ENCODE results near the gene RUBCNL.

RUBCNL gene

DNA sequence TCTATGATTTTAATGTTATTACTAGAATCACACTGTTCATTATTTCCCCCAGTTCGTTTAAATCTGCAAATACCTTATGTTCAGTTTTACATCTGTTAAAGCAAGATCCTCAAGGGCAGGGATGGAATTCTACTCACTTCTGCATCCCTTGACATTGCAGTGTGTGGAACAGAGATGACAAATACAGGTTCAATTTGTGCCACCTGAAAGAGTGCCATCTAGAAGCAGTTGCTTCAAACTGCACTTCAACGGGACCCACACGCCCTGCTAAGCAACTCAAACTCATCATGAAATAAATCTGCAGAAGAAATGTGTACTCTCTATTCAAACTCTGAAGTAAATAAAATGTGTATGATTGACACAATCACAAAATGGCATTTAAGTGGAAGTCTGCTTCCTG is 44.5 kb downstream of the RUBCNL start:
- Histone ChIP-seq H3K27ac (ENCODE audit: low read depth, low read length) (no peak overlapping the region), H3K4me1 (ENCODE audit: control insufficient read depth in 1 of 2, insufficient read depth in 2 of 2, low read length in 2 of 2) (peaks cover 0 to 3% of the 10 kb centered on the region in 2 donors), H3K9ac (ENCODE audit: low read depth in 1 of 2, low read length in 2 of 2) (no peak overlapping the region), H3K27me3 (ENCODE audit: control insufficient read depth in 1 of 2, insufficient read depth in 2 of 2, low read length in 2 of 2) (no peaks in the 10 kb centered on the region), H3K36me3 (ENCODE audit: control insufficient read depth in 1 of 2, insufficient read depth in 2 of 2, low read length in 2 of 2) (no peaks in the 10 kb centered on the region), H3K9me3 (ENCODE audit: control insufficient read depth in 1 of 2, low read length in 2 of 2) (no peaks in the 10 kb centered on the region), H3K4me3 (ENCODE audit: low read depth in 1 of 2, low read length in 2 of 2) (no peak overlapping the region)

- no peaks in the 10 kb centered on the region for H3K9me3 ChIP-seq (ENCODE audit: control insufficient read depth in 1 of 2, low read length in 2 of 2)
- H3K4me3 ChIP-seq (ENCODE audit: low read depth in 1 of 2, low read length in 2 of 2), result no peak overlapping the region
- no peaks in the 10 kb centered on the region for H3K36me3 ChIP-seq (ENCODE audit: control insufficient read depth in 1 of 2, insufficient read depth in 2 of 2, low read length in 2 of 2)
- H3K4me1 ChIP-seq (ENCODE audit: control insufficient read depth in 1 of 2, insufficient read depth in 2 of 2, low read length in 2 of 2), result peaks cover 0 to 3% of the 10 kb centered on the region in 2 donors
- H3K9ac ChIP-seq (ENCODE audit: low read depth in 1 of 2, low read length in 2 of 2), result no peak overlapping the region
- H3K27ac ChIP-seq (ENCODE audit: low read depth, low read length), result no peak overlapping the region
- no peaks in the 10 kb centered on the region for H3K27me3 ChIP-seq (ENCODE audit: control insufficient read depth in 1 of 2, insufficient read depth in 2 of 2, low read length in 2 of 2)
Observed at GRCh38 chr13:46341112-46341711, 45.8 kb downstream of the RUBCNL start.

- Histone ChIP-seq H3K27me3 (ENCODE audit: control insufficient read depth in 1 of 2, insufficient read depth in 2 of 2, low read length in 2 of 2) (no peaks in the 10 kb centered on the region), H3K4me3 (ENCODE audit: low read depth in 1 of 2, low read length in 2 of 2) (no peak overlapping the region), H3K9me3 (ENCODE audit: control insufficient read depth in 1 of 2, low read length in 2 of 2) (no peaks in the 10 kb centered on the region), H3K36me3 (ENCODE audit: control insufficient read depth in 1 of 2, insufficient read depth in 2 of 2, low read length in 2 of 2) (no peaks in the 10 kb centered on the region), H3K4me1 (ENCODE audit: control insufficient read depth in 1 of 2, insufficient read depth in 2 of 2, low read length in 2 of 2) (peaks cover 0 to 3% of the 10 kb centered on the region in 2 donors), H3K27ac (ENCODE audit: low read depth, low read length) (no peak overlapping the region), H3K9ac (ENCODE audit: low read depth in 1 of 2, low read length in 2 of 2) (no peak overlapping the region)
Observed at GRCh38 chr13:46340631-46341111, 46.4 kb downstream of the RUBCNL start.

DNA sequence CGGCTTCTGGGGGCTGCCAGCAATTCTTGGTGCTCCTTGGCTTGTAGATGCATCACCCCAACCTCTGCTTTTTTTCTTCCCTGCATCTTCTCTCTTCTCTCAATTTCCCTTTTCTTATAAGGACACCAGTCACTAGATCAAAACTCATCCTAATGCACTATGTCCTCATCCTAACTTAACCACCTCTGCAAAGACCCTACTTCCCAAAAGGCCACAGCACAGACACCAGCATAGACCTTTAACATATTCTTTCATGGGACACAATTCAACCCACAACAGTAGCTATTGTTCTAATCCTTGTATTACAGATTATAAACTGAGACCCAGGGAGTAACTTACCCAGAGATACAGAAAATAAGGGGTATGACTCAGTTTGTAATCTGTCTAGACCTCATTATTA is 47.0 kb downstream of the RUBCNL start:
- Histone ChIP-seq H3K4me1 (ENCODE audit: control insufficient read depth in 1 of 2, insufficient read depth in 2 of 2, low read length in 2 of 2) (peaks cover 0 to 3% of the 10 kb centered on the region in 2 donors), H3K36me3 (ENCODE audit: control insufficient read depth in 1 of 2, insufficient read depth in 2 of 2, low read length in 2 of 2) (no peaks in the 10 kb centered on the region), H3K9me3 (ENCODE audit: control insufficient read depth in 1 of 2, low read length in 2 of 2) (no peaks in the 10 kb centered on the region), H3K27ac (ENCODE audit: low read depth, low read length) (no peak overlapping the region), H3K27me3 (ENCODE audit: control insufficient read depth in 1 of 2, insufficient read depth in 2 of 2, low read length in 2 of 2) (no peaks in the 10 kb centered on the region), H3K9ac (ENCODE audit: low read depth in 1 of 2, low read length in 2 of 2) (no peak overlapping the region), H3K4me3 (ENCODE audit: low read depth in 1 of 2, low read length in 2 of 2) (no peak overlapping the region)

- Histone ChIP-seq H3K9me3 (ENCODE audit: control insufficient read depth in 1 of 2, low read length in 2 of 2) (no peaks in the 10 kb centered on the region), H3K36me3 (ENCODE audit: control insufficient read depth in 1 of 2, insufficient read depth in 2 of 2, low read length in 2 of 2) (no peaks in the 10 kb centered on the region), H3K4me3 (ENCODE audit: low read depth in 1 of 2, low read length in 2 of 2) (no peak overlapping the region), H3K4me1 (ENCODE audit: control insufficient read depth in 1 of 2, insufficient read depth in 2 of 2, low read length in 2 of 2) (peaks cover 0 to 3% of the 10 kb centered on the region in 2 donors), H3K27me3 (ENCODE audit: control insufficient read depth in 1 of 2, insufficient read depth in 2 of 2, low read length in 2 of 2) (no peaks in the 10 kb centered on the region), H3K9ac (ENCODE audit: low read depth in 1 of 2, low read length in 2 of 2) (no peak overlapping the region), H3K27ac (ENCODE audit: low read depth, low read length) (no peak overlapping the region)
Observed at GRCh38 chr13:46339035-46339666, 47.9 kb downstream of the RUBCNL start.

- Histone ChIP-seq H3K27ac (ENCODE audit: low read depth, low read length) (no peak overlapping the region), H3K9ac (ENCODE audit: low read depth in 1 of 2, low read length in 2 of 2) (no peak overlapping the region), H3K9me3 (ENCODE audit: control insufficient read depth in 1 of 2, low read length in 2 of 2) (no peaks in the 10 kb centered on the region), H3K27me3 (ENCODE audit: control insufficient read depth in 1 of 2, insufficient read depth in 2 of 2, low read length in 2 of 2) (no peaks in the 10 kb centered on the region), H3K4me1 (ENCODE audit: control insufficient read depth in 1 of 2, insufficient read depth in 2 of 2, low read length in 2 of 2) (peaks cover 0 to 3% of the 10 kb centered on the region in 2 donors), H3K4me3 (ENCODE audit: low read depth in 1 of 2, low read length in 2 of 2) (no peak overlapping the region), H3K36me3 (ENCODE audit: control insufficient read depth in 1 of 2, insufficient read depth in 2 of 2, low read length in 2 of 2) (no peaks in the 10 kb centered on the region)
Observed at GRCh38 chr13:46337700-46338099, 49.4 kb downstream of the RUBCNL start.

- H3K9ac ChIP-seq (ENCODE audit: low read depth in 1 of 2, low read length in 2 of 2), result no peak overlapping the region
- no peaks in the 10 kb centered on the region for H3K36me3 ChIP-seq (ENCODE audit: control insufficient read depth in 1 of 2, insufficient read depth in 2 of 2, low read length in 2 of 2)
- H3K9me3 ChIP-seq (ENCODE audit: control insufficient read depth in 1 of 2, low read length in 2 of 2), result no peaks in the 10 kb centered on the region
- no peak overlapping the region for H3K4me3 ChIP-seq (ENCODE audit: low read depth in 1 of 2, low read length in 2 of 2)
- H3K27ac ChIP-seq (ENCODE audit: low read depth, low read length), result no peak overlapping the region
- peaks cover 0 to 3% of the 10 kb centered on the region in 2 donors for H3K4me1 ChIP-seq (ENCODE audit: control insufficient read depth in 1 of 2, insufficient read depth in 2 of 2, low read length in 2 of 2)
- no peaks in the 10 kb centered on the region for H3K27me3 ChIP-seq (ENCODE audit: control insufficient read depth in 1 of 2, insufficient read depth in 2 of 2, low read length in 2 of 2)
Observed at GRCh38 chr13:46334035-46334822, 52.8 kb downstream of the RUBCNL start.

GRCh38 chr13:46332772-46333171 is 54.3 kb downstream of the RUBCNL start:
- Histone ChIP-seq H3K9ac (ENCODE audit: low read depth in 1 of 2, low read length in 2 of 2) (no peak overlapping the region), H3K9me3 (ENCODE audit: control insufficient read depth in 1 of 2, low read length in 2 of 2) (no peaks in the 10 kb centered on the region), H3K27me3 (ENCODE audit: control insufficient read depth in 1 of 2, insufficient read depth in 2 of 2, low read length in 2 of 2) (no peaks in the 10 kb centered on the region), H3K4me1 (ENCODE audit: control insufficient read depth in 1 of 2, insufficient read depth in 2 of 2, low read length in 2 of 2) (no peaks in the 10 kb centered on the region), H3K36me3 (ENCODE audit: control insufficient read depth in 1 of 2, insufficient read depth in 2 of 2, low read length in 2 of 2) (no peaks in the 10 kb centered on the region), H3K4me3 (ENCODE audit: low read depth in 1 of 2, low read length in 2 of 2) (no peak overlapping the region), H3K27ac (ENCODE audit: low read depth, low read length) (no peak overlapping the region)

- Histone ChIP-seq H3K36me3 (ENCODE audit: control insufficient read depth in 1 of 2, insufficient read depth in 2 of 2, low read length in 2 of 2) (no peaks in the 10 kb centered on the region), H3K27me3 (ENCODE audit: control insufficient read depth in 1 of 2, insufficient read depth in 2 of 2, low read length in 2 of 2) (no peaks in the 10 kb centered on the region), H3K9me3 (ENCODE audit: control insufficient read depth in 1 of 2, low read length in 2 of 2) (no peaks in the 10 kb centered on the region), H3K27ac (ENCODE audit: low read depth, low read length) (no peak overlapping the region), H3K4me3 (ENCODE audit: low read depth in 1 of 2, low read length in 2 of 2) (no peak overlapping the region), H3K4me1 (ENCODE audit: control insufficient read depth in 1 of 2, insufficient read depth in 2 of 2, low read length in 2 of 2) (no peaks in the 10 kb centered on the region), H3K9ac (ENCODE audit: low read depth in 1 of 2, low read length in 2 of 2) (no peak overlapping the region)
Observed at GRCh38 chr13:46329624-46330023, 57.4 kb downstream of the RUBCNL start.

- H3K4me1 ChIP-seq (ENCODE audit: control insufficient read depth in 1 of 2, insufficient read depth in 2 of 2, low read length in 2 of 2), result no peaks in the 10 kb centered on the region
- H3K27me3 ChIP-seq (ENCODE audit: control insufficient read depth in 1 of 2, insufficient read depth in 2 of 2, low read length in 2 of 2), result no peaks in the 10 kb centered on the region
- H3K36me3 ChIP-seq (ENCODE audit: control insufficient read depth in 1 of 2, insufficient read depth in 2 of 2, low read length in 2 of 2), result no peaks in the 10 kb centered on the region
- H3K9me3 ChIP-seq (ENCODE audit: control insufficient read depth in 1 of 2, low read length in 2 of 2), result no peaks in the 10 kb centered on the region
- no peak overlapping the region for H3K9ac ChIP-seq (ENCODE audit: low read depth in 1 of 2, low read length in 2 of 2)
- H3K4me3 ChIP-seq (ENCODE audit: low read depth in 1 of 2, low read length in 2 of 2), result no peak overlapping the region
- no peak overlapping the region for H3K27ac ChIP-seq (ENCODE audit: low read depth, low read length)
Observed at GRCh38 chr13:46327246-46327645, 59.8 kb downstream of the RUBCNL start.
